ENCODE results near the gene KIAA0408. TPM values are rescaled to one million over a fixed set of nuclear protein-coding genes. Genes with fewer than 3 reads are reported as not detected.

KIAA0408 gene
- total RNA-seq = under 1 TPM in 4 of 6 experiments, not detected in 2; 0.06 to 0.33 (median 0.16) TPM
- long read RNA-seq = 0 reads

GRCh38 chr6:127459231-127459641, at the start of gene KIAA0408:
KIAA0408 (minus strand) TSS chr6:127459389; CDS start chr6:127453981, 5,408 bp downstream.
- DNase-seq (no peak), ATAC-seq (peak; percentile 38 to 67 (median 48))
- no peak for TF ChIP-seq CTCF (IDR thresholded peaks at IDR 0.05)
- TF ChIP-seq POLR2A (IDR thresholded peaks at IDR 0.05) = no peak
- 22% methylated on average over 4 of the region's 4 CpGs for WGBS (ENCODE audit: insufficient coverage, low coverage, low lambda C conversion rate, missing lambda C conversion rate)
- Histone ChIP-seq H3K4me3 (no peak within 1 kb of the TSS), H3K27me3 (no peaks in the 10 kb centered on the region), H3K4me1 (peaks cover 0 to 19% (median 4%) of the 10 kb centered on the region in 4 donors), H3K9me3 (no peaks in the 10 kb centered on the region), H3K27ac (peak within 1 kb of the TSS; percentile 4 to 36 (median 27)), H3K36me3 (no peaks in the 10 kb centered on the region)
- intact Hi-C loops (cut with DNase I) = no loop called here

GRCh38 chr6:127506894-127507293, 47.7 kb upstream of the KIAA0408 start:
- Histone ChIP-seq H3K36me3 (no peaks in the 10 kb centered on the region), H3K27me3 (peaks cover 0 to 4% of the 10 kb centered on the region in 2 donors), H3K27ac (no peak overlapping the region), H3K9me3 (no peaks in the 10 kb centered on the region), H3K4me1 (no peaks in the 10 kb centered on the region), H3K4me3 (no peak overlapping the region)
- WGBS (ENCODE audit: insufficient coverage, low coverage, low lambda C conversion rate, missing lambda C conversion rate) = 20% methylated on average over 1 of the region's 1 CpG
- TF ChIP-seq CTCF (IDR thresholded peaks at IDR 0.05) (no peak), POLR2A (IDR thresholded peaks at IDR 0.05) (no peak)
- intact Hi-C loops (cut with DNase I) = no loop called here
- ATAC-seq (no peak), DNase-seq (no peak)

- Histone ChIP-seq H3K36me3 (no peaks in the 10 kb centered on the region), H3K9me3 (no peaks in the 10 kb centered on the region), H3K27me3 (no peaks in the 10 kb centered on the region), H3K4me3 (no peak overlapping the region), H3K4me1 (no peaks in the 10 kb centered on the region), H3K27ac (no peak overlapping the region)
- TF ChIP-seq POLR2A (IDR thresholded peaks at IDR 0.05) = no peak
- TF ChIP-seq CTCF (IDR thresholded peaks at IDR 0.05) = no peak
- no peak for ATAC-seq
- DNase-seq = no peak
- intact Hi-C loops (cut with DNase I) = no loop called here
- 68% methylated on average over 3 of the region's 3 CpGs for WGBS (ENCODE audit: insufficient coverage, low coverage, low lambda C conversion rate, missing lambda C conversion rate)
Observed at GRCh38 chr6:127503022-127503421, 43.8 kb upstream of the KIAA0408 start.

GRCh38 chr6:127497410-127497809, 38.2 kb upstream of the KIAA0408 start:
- Histone ChIP-seq H3K9me3 (no peaks in the 10 kb centered on the region), H3K4me3 (no peak overlapping the region), H3K36me3 (no peaks in the 10 kb centered on the region), H3K27me3 (no peaks in the 10 kb centered on the region), H3K27ac (no peak overlapping the region), H3K4me1 (no peaks in the 10 kb centered on the region)
- TF ChIP-seq CTCF (IDR thresholded peaks at IDR 0.05) = no peak
- no peak for TF ChIP-seq POLR2A (IDR thresholded peaks at IDR 0.05)
- DNase-seq (no peak), ATAC-seq (no peak)
- WGBS (ENCODE audit: insufficient coverage, low coverage, low lambda C conversion rate, missing lambda C conversion rate) = 36% methylated on average over 1 of the region's 1 CpG
- intact Hi-C loops (cut with DNase I) = no loop called here

GRCh38 chr6:127496471-127496870, 37.3 kb upstream of the KIAA0408 start:
- ATAC-seq (no peak), DNase-seq (no peak)
- Histone ChIP-seq H3K9me3 (no peaks in the 10 kb centered on the region), H3K27me3 (no peaks in the 10 kb centered on the region), H3K4me3 (no peak overlapping the region), H3K36me3 (no peaks in the 10 kb centered on the region), H3K27ac (no peak overlapping the region), H3K4me1 (no peaks in the 10 kb centered on the region)
- intact Hi-C loops (cut with DNase I) = no loop called here
- TF ChIP-seq POLR2A (IDR thresholded peaks at IDR 0.05) (no peak), CTCF (IDR thresholded peaks at IDR 0.05) (no peak)
- WGBS (ENCODE audit: insufficient coverage, low coverage, low lambda C conversion rate, missing lambda C conversion rate) = 94% methylated on average over 1 of the region's 1 CpG
